Suprapubic skin (tissue), 4 donors: ENCODE results near the gene CSRP1. TPM values are rescaled to one million over a fixed set of nuclear protein-coding genes. Genes with fewer than 3 reads are reported as not detected.

Experiments used
- DNase-seq, 2 donors: peaks; one replicate each; pipeline ENCODE4 v3.0.0-alpha.2; 2019; ENCODE audit warnings: low spot score in 2 of 2
- H3K27ac ChIP-seq: fragments of 200-600 bp; sonication (generic); one replicate; pipeline ENCODE4 v1.5.1; 2019
- H3K27me3 ChIP-seq: fragments of 200-600 bp; sonication (generic); one replicate; pipeline ENCODE4 v1.5.1; 2019
- H3K36me3 ChIP-seq: fragments of 200-600 bp; sonication (generic); one replicate; pipeline ENCODE4 v1.5.1; 2019
- H3K4me1 ChIP-seq: fragments of 200-600 bp; sonication (generic); one replicate; pipeline ENCODE4 v1.5.1; 2019
- H3K4me3 ChIP-seq: fragments of 200-600 bp; sonication (generic); one replicate; pipeline ENCODE4 v1.5.1; 2019; ENCODE audit warnings: mild to moderate bottlenecking
- H3K9me3 ChIP-seq: fragments of 200-600 bp; sonication (generic); one replicate; pipeline ENCODE4 v1.5.1; 2019
- CTCF ChIP-seq, 2 donors: fragments of 200-600 bp in 1 of 2; fragments of 450-650 bp in 1 of 2; sonication (generic) in 1 of 2; IDR thresholded peaks; one replicate each; pipeline ENCODE4 v1.5.1; 2016 to 2019; ENCODE audit warnings: antibody characterized with exemption in 2 of 2, mild to moderate bottlenecking in 1 of 2, moderate library complexity in 1 of 2
- EP300 ChIP-seq: sonication (generic); formaldehyde crosslinking; IDR thresholded peaks from one replicate; pipeline ENCODE4 v1.6.1; 2017; ENCODE audit warnings: antibody characterized with exemption
- POLR2A ChIP-seq, 2 donors: fragments of 450-650 bp; IDR thresholded peaks; one replicate each; pipeline ENCODE4 v1.6.1; 2017; ENCODE audit warnings: antibody characterized with exemption in 2 of 2, mild to moderate bottlenecking in 2 of 2, moderate library complexity in 2 of 2
- POLR2AphosphoS5 ChIP-seq, 3 donors: sonication (generic); formaldehyde crosslinking; IDR thresholded peaks; one replicate each; pipeline ENCODE4 v1.6.1; 2017; ENCODE audit warnings: antibody characterized with exemption in 3 of 3
- WGBS: methylation state at CpG from one replicate; pipeline ENCODE4 v1.1.5; 2018; 5-methylcytosine and 5-hydroxymethylcytosine counted together
- total RNA-seq, 4 donors: library from RNA; depleted of rRNA; stranded (reverse); fragments of >200 nt; gene quantifications; one replicate each; pipeline ENCODE4 v1.1.0, GENCODE V29; 2016

The CSRP1 gene
- total RNA-seq, 4 donors from 2014 or later: 379 to 436 (median 414) TPM

GRCh38 chr1:201504799-201505502 lies 2.0 kb downstream of the CSRP1 start:
- H3K27me3 ChIP-seq: no peaks in the 10 kb centered on the region
- peak overlapping the region; percentile 72 for H3K27ac ChIP-seq
- 82% methylated on average over 9 of the region's 9 CpGs for WGBS
- H3K9me3 ChIP-seq: no peaks in the 10 kb centered on the region
- no peaks in the 10 kb centered on the region for H3K36me3 ChIP-seq
- H3K4me3 ChIP-seq: peak overlapping the region; percentile 79
- DNase-seq: no peak
- TF ChIP-seq EP300 (no peak), POLR2AphosphoS5 (IDR thresholded peaks at IDR 0.05) (no peak), CTCF (IDR thresholded peaks at IDR 0.05) (no peak)
- H3K4me1 ChIP-seq: peaks cover 75% of the 10 kb centered on the region

- TF ChIP-seq EP300 (no peak), POLR2A (IDR thresholded peaks at IDR 0.05) (no peak), POLR2AphosphoS5 (IDR thresholded peaks at IDR 0.05) (no peak), CTCF (IDR thresholded peaks at IDR 0.05) (no peak)
- Histone ChIP-seq H3K27ac (peak overlapping the region; percentile 72), H3K4me3 (peak overlapping the region; percentile 79), H3K4me1 (peaks cover 80% of the 10 kb centered on the region), H3K27me3 (no peaks in the 10 kb centered on the region), H3K36me3 (no peaks in the 10 kb centered on the region), H3K9me3 (no peaks in the 10 kb centered on the region)
- no peak for DNase-seq
- 57% methylated on average over 3 of the region's 3 CpGs for WGBS
These were observed 2.7 kb downstream of the CSRP1 start for GRCh38 chr1:201504179-201504631.

GRCh38 chr1:201503397-201504176 lies 3.3 kb downstream of the CSRP1 start:
- 33% methylated on average over 13 of the region's 13 CpGs for WGBS
- Histone ChIP-seq H3K4me3 (peak overlapping the region; percentile 79), H3K36me3 (peaks cover under 1% of the 10 kb centered on the region), H3K27me3 (no peaks in the 10 kb centered on the region), H3K9me3 (no peaks in the 10 kb centered on the region), H3K4me1 (peaks cover 83% of the 10 kb centered on the region), H3K27ac (peak overlapping the region; percentile 72)
- peak; percentile 87 for TF ChIP-seq EP300
- no peak for TF ChIP-seq POLR2A (IDR thresholded peaks at IDR 0.05)
- DNase-seq: no peak

- WGBS: 72% methylated on average over 3 of the region's 3 CpGs
- no peak for TF ChIP-seq POLR2AphosphoS5 (IDR thresholded peaks at IDR 0.05)
- no peak for TF ChIP-seq POLR2A (IDR thresholded peaks at IDR 0.05)
- no peak for TF ChIP-seq EP300
- no peak for TF ChIP-seq CTCF (IDR thresholded peaks at IDR 0.05)
- no peak for DNase-seq
These were observed 4.4 kb downstream of the CSRP1 start for GRCh38 chr1:201502511-201502857.

GRCh38 chr1:201501812-201502510 lies 5.0 kb downstream of the CSRP1 start:
- H3K27ac ChIP-seq: peak overlapping the region; percentile 80

More at GRCh38 chr1:201502511-201502857, 4.4 kb downstream of the CSRP1 start:
- no peaks in the 10 kb centered on the region for H3K9me3 ChIP-seq
- peak overlapping the region; percentile 72 for H3K27ac ChIP-seq
- H3K36me3 ChIP-seq: peaks cover 5% of the 10 kb centered on the region
- peaks cover 87% of the 10 kb centered on the region for H3K4me1 ChIP-seq
- H3K27me3 ChIP-seq: no peaks in the 10 kb centered on the region
- no peak overlapping the region for H3K4me3 ChIP-seq

More at GRCh38 chr1:201501812-201502510, 5.0 kb downstream of the CSRP1 start:
- no peaks in the 10 kb centered on the region for H3K27me3 ChIP-seq
- DNase-seq: no peak
- WGBS: 72% methylated on average over 10 of the region's 10 CpGs
- H3K4me3 ChIP-seq: no peak overlapping the region
- no peaks in the 10 kb centered on the region for H3K9me3 ChIP-seq
- peaks cover 85% of the 10 kb centered on the region for H3K4me1 ChIP-seq
- peaks cover 5% of the 10 kb centered on the region for H3K36me3 ChIP-seq
- no peak for TF ChIP-seq POLR2A (IDR thresholded peaks at IDR 0.05)
- no peak for TF ChIP-seq EP300
- TF ChIP-seq POLR2AphosphoS5 (IDR thresholded peaks at IDR 0.05): no peak
- no peak for TF ChIP-seq CTCF (IDR thresholded peaks at IDR 0.05)
